GM19324 (cell line): ENCODE data around the gene MAPKBP1.

Experiments
- ATAC-seq: cut with Tn5 transposase; IDR thresholded peaks from one replicate; pipeline ENCODE4 v1.9.1; 2021; ENCODE audit warnings: mild to moderate bottlenecking, moderate library complexity; ENCODE audit not compliant: unreplicated experiment, low FRiP score

The MAPKBP1 gene

DNA sequence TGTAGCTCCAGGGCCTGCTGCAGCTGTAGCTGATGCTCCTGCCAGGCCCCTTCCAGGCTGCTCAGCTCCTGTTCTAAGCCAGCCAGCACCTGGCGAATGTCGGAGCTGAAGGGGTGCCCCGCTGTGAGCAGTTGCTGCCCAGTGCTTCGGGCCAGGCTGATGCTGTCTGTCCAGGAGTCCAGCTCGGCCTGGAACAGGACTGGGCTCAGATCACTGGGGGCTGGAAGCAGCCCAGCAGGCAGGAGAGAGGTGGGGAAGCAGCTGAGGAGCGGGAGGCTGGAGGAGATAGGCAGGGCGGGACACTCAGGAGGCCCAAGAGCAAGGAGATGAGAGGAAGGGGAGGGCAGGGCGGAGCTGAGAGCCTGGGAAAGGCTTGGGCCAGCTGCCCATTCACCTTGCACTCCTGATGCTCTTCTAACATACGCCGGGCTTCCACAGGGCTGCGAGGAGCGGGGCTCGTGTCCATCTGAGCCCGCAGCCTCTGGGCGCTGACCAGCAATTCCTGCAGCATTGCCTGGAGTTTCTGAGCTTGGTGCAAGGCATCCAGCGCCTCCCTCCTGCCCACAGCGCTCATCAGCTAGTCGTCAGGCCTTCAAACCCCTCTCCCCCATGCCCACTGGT lies 87.6 kb downstream of the MAPKBP1 start:
- no peak for ATAC-seq

- no peak for ATAC-seq
These were observed 88.3 kb downstream of the MAPKBP1 start for GRCh38 chr15:41862515-41863116.

GRCh38 chr15:41865490-41866055 lies 91.3 kb downstream of the MAPKBP1 start:
- ATAC-seq, result no peak

DNA sequence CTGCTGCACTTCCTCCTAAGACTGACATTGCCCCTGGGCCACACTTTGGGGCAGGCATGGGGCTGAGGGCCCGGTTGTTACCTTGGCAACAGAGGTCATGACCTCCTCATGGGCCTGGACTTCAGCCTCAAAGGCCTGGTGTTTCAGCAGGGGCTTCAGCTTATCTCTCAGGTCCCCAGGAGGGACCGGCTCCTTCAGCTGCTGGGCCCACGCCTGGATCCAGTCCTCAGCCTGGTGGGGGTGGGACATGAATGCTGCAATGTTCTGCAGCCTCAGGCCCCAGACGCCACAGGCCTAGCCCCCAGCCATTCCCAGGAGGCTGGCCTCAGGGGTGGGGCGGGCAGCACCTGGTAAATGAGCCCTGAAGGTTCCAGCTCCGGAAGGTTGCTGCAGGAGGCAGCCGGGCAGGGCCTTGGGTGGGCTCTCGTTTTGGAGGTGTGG lies 92.0 kb downstream of the MAPKBP1 start:
- no peak for ATAC-seq

DNA sequence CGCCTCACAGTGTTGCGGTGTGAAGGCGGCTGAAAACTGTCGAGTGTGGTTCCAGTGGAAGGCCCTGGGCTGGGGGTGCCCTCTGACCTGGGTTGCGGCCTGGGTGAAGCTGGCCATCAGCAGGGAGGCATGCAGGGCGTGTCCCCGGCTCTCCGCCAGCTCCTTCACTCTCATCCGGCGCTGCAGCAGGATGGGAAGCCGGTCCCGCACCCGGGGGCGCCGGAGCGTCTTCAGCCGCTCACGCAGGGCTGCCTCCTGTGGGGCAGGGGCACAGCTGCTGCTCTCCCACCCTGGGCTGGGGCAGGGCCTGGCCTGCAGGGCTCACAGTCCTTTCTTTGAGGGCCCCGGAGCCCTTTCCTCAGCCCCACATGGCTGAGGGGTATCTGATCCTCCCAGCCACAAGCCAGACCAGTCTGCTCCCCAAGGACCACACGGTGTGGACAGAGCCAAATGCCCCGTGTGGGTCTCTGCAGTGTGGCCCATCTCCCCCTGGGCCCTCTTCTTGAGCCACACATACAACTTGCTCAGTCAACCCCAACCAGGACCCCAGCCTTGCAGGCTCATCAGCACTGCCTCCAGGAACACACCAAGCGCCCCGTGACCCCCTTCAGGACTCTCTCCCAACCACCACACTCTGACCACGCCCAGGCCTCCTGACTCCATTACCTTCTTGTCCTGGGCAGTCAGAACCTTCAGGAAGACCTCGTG lies 92.7 kb downstream of the MAPKBP1 start:
- ATAC-seq, result no peak

DNA sequence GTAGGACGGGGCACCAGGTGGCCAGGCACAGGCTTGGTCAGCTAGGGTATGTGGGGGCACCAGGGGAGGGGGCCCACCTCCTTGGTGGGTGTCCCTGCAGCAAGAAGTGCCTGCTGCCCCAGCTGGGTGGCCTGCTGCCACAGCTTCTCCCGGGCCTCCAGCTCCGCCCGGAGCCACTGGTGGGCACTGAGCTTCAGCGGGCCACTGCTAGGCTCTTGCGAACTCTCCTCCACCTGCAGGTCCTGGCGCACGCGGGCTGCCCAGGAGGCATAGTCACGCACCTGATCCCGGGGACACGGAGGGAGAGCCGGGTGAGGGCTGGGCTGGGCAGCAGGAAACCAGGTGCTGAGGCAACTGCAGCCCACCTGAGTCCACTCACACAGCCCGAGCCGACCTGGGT lies 94.0 kb downstream of the MAPKBP1 start:
- no peak for ATAC-seq

DNA sequence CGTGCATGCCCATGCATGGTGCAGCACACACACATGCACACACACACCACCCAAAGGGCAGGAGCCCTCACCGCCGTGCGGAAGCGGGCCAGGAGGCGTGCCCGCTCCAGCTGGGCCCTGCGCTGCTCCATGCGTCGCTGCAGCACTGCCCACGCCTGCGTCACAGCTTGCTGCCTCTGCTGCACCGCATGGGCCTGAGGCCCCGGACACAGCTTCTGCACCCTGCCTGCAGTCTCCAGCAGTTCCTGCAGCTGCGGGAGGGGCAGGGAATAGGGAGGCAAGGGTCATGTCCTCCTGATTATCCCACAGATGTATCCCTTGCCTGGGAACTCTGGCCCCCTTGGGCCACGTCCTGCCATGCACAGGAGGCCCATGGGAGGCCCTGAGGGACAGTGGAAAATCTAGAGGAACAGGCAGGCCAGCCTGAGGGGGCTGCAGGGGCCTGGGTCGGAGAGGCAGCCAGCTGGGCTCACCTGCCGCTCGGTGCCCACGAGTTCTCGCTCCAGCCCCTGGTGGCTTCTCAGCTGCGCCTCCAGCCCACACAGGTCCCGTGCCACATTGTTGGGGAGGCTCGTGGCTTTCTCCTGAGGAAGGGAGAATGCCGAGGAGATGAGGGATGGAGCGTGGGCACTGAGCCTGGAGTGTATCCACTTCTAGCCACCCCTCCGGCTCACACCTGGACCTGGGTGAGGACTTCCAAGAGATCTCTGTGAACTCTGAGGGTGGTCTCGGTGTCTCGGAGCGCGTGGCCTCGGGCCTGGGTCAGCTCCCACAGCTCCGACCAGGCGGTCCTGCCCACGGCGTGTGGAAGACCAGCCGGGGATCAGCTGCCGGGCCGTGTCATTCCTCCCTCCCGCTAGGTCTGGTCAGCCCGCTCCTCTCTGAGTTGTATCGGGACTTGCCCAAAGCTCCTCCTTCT lies 95.7 kb downstream of the MAPKBP1 start:
- ATAC-seq, result no peak

DNA sequence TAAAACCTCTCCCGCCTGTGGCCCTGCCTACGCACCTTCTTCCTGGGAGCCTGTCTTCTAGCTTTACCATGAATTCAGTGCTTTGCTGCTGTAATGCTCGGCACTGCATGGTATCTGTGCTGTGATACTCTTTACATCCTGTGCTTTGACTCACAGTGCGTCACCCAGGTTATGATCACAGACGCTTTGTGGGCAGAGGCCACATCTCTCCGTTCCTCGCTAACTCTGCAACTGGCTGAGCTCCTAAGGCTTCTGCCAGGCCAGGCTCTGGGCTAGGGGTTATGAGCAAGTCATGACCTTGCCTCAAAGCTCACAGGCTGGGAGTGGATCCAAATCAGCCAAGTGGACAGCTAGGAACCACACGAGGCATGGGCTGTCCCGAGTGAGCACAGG lies 96.4 kb downstream of the MAPKBP1 start:
- ATAC-seq, result no peak

DNA sequence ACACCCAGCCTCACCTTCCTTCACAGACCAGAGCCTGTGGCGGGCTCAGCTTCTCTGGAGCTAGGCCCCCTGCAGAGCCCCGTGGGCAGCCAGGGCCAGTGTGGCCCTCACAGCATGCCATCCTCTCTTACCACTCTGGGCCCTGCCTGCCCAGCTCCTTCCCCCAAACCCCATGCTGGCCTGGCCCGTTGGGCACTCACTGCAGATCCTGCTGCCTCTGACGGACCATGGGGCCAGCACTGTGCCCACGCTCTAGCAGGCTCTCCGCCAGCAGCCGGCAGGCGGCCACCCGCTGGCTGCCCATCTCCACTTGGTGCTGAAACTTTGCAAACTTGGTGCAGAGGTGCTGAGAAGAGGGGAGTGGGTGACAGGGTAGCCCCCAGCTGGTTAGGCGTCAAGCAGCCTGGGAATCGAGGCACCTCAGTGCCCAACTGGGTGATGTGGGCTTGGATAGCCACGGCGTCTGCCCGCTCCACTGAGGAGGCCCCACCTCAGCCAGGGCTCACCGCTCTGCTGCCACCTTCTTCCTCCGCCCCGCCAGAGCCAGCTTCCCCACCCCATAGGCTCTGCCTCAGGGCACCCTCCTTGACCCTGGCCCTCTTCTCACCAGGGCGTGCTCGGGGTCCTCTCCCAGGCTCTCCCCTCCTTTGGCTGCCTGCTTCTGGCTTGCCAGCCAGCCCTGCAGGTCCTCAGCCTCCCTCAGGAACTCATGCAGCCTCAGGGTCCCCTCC lies 97.1 kb downstream of the MAPKBP1 start:
- no peak for ATAC-seq

GRCh38 chr15:41872166-41872747 lies 98.0 kb downstream of the MAPKBP1 start:
- no peak for ATAC-seq

GRCh38 chr15:41873711-41874110 lies 99.4 kb downstream of the MAPKBP1 start:
- no peak for ATAC-seq

- no peak for ATAC-seq
These were observed 100.5 kb downstream of the MAPKBP1 start for GRCh38 chr15:41874736-41875135.

GRCh38 chr15:41876007-41876406 lies 101.7 kb downstream of the MAPKBP1 start:
- ATAC-seq, result no peak

DNA sequence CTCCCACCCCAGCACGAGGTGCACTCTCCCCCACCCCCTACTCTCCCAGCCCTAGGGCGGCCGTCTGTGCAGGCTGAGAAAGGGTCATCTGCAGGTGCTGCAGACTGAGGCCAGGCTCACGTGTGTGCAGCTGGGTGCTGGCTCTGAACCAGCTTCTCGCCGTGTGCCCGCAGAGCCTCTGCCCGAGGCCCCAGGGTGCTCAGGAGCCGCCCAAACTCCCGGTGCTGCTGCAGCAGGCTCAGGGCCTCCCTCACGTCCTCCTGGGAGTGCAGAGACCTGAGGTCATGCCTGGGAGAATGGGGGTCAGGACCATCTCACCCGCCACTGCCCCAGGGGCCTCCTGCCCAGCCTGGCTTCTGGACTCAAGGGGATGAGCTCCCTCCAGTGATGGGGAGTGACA lies 102.4 kb downstream of the MAPKBP1 start:
- no peak for ATAC-seq
